Urothelium cell line (cell line): ENCODE results near the gene ZNF385B.
"Not testable (repeated sequence)": the region's sequence is repeated elsewhere in the genome, so short reads cannot be mapped to it uniquely, and the experiment has no call there.

Experiments
- DNase-seq: peaks from one replicate; pipeline ENCODE4 v3.0.0; 2011; ENCODE audit warnings: low spot score, mixed read lengths
- FAIRE-seq: peaks from 2 replicates; lab custom pipeline; 2011; peaks lifted over from hg19 to GRCh38; lab: Jason Lieb, UNC

ZNF385B gene

DNA sequence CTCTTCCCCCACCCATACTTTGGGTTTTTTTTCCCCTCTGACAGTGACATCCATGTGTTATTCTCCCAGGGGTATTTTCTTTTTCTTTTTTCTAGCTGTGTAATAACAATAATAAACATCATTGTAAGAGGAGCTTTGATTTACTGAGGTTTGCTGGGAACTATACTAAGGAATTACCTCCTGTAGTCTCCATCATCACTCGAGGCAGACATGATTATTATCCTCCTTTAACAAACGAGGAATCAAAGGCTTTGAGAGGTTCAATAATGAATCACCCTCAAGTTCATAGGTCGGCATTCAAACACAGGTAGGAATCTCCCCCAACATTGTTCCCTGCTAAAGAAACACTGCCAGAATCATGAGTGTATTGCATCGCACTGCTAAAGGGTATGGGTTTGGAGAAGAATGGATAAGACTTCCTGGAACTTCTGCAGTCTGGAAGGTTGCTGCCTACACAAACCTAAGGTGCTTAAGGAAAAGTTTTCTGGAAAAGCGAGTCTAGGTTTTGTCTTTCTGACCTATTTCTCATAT lies 336.5 kb downstream of the ZNF385B start:
- no peak for FAIRE-seq
- DNase-seq: no peak

DNA sequence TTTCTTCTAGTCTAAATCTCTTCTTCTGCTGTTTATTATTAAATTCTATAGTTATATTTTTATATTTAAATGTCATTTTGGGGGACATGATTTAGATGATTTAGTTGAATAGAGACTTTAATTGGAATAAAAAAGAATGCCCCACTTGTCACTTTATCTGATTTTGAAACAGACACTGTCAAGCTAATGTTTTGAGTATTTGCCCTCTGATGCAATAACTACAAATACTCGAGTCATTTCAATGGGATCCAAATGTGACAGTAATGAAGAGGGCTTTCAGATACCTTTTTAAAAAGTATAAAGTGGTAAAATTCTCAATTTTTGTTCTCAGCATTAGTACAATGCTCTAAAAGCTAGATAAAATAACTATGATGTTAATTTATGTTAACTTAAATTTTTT lies 339.5 kb downstream of the ZNF385B start:
- FAIRE-seq (no peak), DNase-seq (no peak)

DNA sequence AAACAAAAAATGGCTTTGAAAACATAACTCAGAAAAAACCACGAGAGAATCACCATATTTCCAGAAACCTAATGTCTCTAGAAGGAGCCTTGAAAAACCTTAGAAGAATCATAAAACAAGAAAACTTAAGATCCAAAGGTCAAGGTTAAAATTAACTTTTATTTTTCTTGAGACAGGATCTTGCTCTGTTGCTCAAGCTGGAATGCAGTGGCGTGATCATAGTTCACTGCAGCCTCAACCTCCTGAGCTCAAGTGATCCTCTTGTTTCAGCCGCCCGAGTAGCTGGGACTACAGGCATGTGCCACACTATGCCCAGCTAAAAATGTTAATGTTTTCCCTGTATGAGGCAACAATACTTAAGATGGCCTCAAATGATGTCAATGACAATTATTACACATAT lies 342.6 kb downstream of the ZNF385B start:
- FAIRE-seq: no peak
- no peak for DNase-seq

DNA sequence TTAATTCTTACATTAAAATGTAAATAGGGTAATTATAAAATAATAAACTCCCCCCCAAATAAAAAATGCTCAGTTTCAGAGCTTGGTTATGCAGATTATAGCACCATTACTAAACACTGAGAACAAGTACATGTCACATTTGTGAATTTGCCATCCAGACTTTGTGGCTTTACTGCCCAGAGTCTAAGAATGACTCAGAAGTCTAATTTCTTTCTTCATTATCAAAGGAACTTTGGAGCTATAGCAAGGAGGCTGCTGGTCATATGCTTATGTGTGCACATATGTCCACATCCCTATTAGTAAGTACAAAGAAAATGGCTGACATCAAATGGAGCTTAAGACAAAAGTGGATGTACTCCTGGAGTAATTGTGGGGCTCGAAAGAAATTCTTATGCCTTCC lies 348.2 kb downstream of the ZNF385B start:
- no peak for DNase-seq
- FAIRE-seq: no peak

DNA sequence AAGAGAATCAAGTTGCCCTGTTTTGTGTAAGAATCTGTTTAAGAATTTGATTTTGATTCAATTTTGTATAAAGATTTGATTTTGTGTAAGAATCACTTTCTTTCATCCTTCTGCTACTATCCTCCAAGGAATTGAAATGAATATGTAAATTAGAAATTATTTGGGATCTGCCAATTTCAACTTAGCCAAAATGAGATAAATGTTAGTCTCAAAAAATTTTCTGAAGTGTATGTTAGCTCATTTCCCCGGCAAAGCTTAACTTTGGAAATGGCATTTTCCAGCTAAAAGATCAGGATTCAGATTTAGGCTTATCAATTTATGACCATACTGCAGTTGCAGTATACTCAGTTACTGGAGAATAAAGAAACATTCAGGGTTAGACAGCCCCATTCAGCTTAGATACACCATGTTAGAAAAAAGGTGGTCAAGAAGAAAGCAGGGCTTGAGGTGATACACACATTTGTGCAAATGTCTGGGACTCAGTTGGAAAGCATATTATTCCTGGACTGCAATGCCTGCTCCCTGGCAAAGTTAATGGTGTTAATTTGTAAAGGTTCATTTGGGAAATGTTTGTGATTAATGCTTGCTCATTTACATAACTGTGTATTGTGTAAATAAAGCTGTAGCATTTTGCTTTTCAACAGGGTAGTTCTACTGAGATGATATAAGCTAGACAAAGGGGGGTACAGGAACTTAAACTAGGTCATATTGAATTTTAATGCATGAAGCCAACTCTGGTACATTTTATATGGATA lies 349.0 kb downstream of the ZNF385B start:
- FAIRE-seq (no peak), DNase-seq (no peak)

DNA sequence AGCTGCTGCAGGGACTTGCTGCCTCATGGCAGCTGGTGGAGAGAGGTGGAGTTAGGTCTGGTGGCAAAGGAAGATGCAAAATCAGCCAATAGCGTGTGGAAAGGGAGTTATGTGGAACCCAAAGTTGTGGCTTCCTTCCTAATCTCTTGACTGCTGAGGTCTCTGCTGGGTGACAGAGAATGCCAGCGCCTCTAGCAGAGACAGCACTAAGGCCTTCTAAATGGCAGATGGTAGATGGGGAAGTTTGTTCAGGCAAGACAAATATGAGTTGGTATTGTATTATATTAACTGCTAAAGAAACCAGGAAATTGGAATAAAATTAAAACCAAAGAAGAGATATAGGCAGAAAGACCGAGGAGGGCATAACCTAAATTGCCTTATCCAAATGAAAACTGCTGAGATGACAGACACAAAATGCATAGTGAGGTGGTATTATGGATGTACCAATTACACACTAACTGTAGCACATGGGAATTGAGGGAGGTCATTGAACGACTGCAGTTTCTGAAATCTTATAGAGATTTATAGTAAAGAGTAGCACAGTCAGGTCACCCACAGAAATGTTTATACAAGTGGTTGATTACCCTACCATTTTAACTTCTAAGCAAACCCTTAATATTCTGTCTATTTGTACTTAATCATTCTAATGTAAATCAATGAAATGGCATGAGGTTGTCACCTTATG lies 350.2 kb downstream of the ZNF385B start:
- no peak for FAIRE-seq
- no peak for DNase-seq

DNA sequence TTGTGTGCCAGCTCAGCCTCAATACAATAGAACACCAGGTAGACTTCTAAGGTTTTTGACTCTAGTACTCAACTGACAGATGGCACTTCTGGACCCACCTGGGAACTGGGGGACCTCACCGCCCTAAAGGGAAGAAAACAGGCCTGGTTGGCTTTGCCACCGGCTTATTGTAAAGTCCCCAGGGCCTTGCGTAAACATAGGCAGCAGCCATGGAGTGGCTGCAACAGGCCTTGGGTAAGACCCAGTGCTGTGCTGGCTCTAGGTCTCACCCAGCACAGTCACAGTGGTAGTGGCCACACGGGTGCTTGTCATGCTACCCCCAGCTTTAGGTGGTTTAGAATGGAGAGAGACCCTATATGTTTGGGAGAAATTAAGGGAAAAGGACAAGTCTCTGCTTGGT lies 366.1 kb downstream of the ZNF385B start:
- FAIRE-seq (no peak), DNase-seq (no peak)

DNA sequence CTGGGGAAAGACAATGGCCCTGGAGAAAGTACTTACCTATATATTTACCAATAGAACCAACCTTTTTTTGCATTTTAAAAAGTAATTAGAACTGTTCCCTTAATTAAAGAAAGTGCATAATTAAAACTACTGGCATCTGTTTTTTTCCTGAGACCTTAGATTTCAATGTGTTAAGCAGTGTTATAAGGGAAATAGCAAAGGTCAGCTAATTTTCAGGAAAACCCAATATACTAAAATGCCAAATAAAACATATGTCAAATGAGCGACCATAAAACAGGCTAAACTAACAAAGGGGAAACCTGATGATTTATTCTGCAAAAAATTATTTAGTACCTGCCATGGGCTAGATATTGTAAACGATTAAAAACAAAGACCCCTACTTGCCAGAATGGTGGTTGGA lies 372.8 kb downstream of the ZNF385B start:
- no peak for FAIRE-seq
- no peak for DNase-seq

DNA sequence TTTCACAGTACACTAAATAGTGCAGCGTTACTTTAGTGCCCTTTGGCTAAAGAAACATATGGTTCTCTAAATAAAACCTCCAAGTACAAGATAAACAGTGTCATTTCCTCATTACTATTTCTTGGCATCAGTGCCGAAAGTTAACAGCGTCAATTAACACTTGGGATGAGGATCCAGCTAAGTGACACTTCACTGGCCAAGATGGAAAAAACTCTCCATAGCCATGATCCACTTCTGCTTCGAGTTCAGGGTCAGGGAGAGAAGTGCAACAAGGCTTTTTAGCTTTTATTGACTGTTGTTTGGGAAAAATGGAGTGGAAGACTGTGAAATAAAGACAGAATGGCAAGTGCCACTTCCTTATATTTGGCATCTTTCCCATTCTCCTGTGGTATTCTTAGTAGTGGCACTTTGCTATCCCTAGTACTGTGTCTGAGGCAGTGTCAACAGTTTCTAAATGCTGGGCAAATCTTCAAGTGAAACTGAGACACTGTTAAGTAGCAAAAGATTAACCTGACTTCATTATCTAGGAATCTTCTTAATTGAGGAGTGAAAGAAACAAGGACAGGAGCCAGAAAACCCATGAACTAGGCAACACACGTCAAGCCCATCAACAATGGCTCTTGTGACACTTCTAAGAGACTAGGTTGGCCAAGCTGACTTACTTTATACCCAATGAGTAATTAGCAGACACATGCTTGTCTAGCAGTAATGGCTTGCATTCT lies 374.2 kb downstream of the ZNF385B start:
- FAIRE-seq: no peak
- DNase-seq: no peak

DNA sequence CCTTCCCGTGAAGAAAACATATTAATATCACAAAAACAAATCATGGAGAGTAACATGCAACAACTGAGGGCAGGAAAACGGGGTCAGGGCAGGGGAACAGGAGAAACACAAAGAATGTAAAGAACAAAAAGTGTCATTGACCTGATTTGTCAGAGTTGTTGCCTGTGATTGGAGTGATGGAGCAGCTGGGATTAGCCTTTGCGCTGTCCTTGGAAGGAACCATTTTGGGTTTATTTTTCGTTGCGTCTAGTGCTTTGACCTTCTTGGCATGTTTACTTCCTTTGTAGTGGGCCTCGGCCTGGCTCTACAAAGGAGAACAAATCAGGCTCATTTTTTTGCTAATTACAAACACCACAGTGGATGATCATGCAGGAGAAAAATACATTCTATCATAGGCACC lies 378.3 kb downstream of the ZNF385B start:
- DNase-seq: no peak
- FAIRE-seq: no peak

DNA sequence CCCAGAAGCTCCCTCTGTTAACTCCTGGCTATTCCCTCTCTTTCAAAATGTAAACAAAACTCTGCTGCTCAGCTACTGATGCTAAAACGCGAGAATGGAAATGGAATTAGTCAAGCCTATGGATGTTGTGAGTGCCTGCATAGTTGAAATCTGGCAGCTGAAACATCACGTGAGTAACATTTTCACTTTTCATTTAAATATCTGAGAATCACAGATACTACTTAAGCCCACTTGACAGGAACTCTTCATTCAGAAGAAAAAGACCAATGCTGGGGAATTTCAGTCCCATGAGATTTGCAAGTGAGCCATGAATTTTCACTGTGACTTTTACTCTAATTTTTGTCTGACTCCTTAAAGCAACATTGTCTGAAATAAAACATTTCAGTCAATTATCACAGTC lies 381.5 kb downstream of the ZNF385B start:
- DNase-seq: no peak
- no peak for FAIRE-seq

DNA sequence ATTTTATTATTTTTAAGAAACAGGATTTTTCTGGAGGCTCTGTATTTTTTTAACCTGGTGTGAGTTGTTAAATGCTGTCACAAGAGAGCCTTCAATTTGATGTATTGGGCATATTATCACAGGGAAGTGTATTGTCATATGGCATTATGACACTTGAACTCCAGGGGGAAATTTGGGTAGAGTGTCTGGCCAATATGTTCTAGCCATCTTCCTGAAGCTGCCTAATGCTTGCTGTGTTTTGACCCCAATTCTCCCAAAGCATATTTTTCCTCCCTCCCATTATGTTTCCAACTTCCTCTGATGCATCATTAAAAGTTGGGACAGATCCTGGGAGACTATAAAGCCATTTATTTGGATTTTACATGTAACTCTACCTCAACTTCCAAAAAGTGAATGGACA lies 382.6 kb downstream of the ZNF385B start:
- no peak for FAIRE-seq

DNA sequence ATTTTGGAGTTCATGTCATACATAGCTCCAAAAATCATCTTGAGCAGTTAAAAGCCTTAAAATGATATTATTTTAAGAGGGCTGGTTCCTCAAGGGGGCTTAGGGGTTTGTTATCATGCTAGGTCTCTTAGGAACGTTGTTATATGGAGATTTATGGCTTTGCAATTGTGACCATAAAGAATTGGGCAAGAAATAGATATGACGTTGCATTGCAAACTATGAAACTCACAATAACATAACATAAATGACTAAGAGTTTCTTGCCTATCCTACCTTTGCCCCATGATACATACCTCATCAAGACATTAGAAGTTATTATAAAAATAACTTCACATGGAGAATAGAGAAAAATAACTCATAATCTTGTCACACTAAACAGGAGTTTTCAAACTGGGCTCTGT lies 390.4 kb downstream of the ZNF385B start:
- FAIRE-seq (no peak), DNase-seq (no peak)

More for the DNA sequence above, 382.6 kb downstream of the ZNF385B start:
- DNase-seq: no peak

DNA sequence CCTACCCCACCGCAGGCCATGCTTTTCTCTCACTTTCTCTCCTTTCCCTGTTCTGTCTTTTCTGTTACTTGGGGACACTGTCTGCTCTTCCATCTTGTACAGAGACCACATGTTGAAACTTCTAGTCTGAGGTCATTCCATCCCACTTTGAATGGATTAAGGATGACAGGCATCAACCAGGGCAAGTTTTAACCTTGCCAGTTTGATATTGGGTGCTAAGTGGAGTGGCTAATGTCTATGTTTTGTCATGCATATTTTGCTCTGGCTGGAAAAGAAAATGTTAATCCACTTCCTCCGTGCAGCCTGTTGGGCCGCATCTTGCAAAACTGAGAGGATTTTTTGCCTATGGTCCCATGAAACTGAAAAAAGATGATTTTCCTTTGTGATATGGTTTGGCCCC lies 391.3 kb downstream of the ZNF385B start:
- DNase-seq (no peak), FAIRE-seq (no peak)

DNA sequence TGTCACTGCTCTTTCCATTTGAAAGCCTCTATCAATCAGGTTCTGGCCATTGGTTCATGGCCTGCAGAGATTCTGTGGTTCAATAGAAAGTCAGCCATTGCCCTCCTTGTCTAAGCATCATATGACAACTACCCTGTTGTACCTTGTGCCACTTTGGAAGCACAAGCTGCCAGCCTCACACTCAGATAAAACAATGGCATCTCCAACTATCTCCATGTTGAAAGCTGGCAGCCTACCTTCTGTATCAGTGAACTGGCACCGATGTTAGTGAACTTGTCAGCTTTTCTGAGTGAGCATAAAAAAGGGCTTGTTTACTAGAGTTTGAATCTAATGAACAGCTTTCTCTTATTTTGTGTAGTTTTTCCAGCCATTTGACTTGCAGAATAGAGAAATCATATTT lies 393.5 kb downstream of the ZNF385B start:
- FAIRE-seq (no peak), DNase-seq (no peak)

DNA sequence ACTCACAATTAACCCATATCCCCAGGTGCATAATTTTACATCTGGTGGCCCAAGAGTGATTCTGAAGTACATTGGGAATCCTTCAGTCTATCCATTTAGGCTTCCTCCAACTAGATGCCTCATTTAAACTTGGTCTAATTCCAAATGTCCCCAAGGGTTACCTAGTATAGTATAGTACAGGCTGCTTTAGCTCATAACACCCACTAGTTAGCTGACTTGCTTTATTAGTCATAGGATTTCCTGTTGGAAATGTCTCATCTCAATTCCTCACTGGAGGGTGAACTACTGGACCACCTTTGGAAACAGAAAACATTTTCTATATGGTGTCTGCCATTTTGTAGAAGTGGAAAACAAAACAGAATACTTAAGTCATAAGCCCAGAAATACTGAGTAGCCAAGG lies 394.3 kb downstream of the ZNF385B start:
- FAIRE-seq (no peak), DNase-seq (no peak)

DNA sequence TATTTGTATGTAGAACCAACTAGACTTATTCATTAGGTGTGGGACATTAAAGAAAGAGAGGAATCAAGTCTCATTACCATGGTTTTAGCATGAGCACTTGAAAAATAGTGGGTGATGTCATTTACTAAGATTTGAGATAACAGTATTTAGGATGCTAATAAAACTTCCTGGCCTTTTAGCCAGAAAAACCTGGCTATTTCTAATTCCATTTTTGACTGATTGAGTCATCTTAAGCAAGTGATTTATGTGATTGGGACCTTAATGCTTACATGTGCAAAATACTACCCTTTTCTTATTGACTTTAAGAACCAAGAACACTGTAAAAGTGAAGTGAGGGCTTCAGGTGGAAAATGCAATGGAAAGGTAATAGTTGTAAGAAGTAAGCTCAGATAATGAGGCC lies 400.0 kb downstream of the ZNF385B start:
- no peak for DNase-seq
- no peak for FAIRE-seq

DNA sequence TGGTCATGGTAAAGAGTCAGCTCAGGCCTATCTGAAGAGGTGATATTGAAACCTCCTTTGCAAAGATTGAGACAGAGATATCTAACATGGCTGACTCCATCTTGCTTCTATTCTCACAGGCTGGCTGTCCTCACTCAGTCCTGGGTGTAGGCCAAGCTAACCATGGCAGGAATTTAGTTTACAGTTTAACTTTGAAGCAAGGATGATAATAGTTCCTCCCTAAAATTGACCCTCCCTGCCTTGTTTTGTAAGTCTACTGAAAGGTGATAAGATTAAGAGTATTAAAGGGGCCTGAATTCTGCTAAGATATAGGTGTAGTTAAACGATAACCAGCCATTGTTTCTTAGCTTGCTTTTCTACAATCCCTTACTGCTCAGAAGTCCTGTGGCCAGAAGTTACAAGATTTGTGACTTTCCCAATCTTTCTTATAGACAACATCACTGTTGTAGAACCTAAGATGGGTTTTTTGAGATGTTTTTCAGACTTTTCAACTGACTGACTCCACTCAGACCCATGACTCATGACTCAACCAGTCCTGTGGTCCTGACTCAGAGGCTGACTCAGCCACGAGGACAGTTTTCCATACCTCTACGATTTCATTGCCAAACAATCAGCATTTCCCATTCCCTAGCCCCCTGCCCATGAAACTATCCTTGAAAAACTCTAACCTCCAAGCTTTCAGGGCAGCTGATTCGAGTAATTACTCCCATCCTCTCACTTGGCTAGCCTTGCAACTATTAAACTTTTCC lies 401.1 kb downstream of the ZNF385B start:
- DNase-seq (peak; percentile 72), FAIRE-seq (peak; percentile 44)

DNA sequence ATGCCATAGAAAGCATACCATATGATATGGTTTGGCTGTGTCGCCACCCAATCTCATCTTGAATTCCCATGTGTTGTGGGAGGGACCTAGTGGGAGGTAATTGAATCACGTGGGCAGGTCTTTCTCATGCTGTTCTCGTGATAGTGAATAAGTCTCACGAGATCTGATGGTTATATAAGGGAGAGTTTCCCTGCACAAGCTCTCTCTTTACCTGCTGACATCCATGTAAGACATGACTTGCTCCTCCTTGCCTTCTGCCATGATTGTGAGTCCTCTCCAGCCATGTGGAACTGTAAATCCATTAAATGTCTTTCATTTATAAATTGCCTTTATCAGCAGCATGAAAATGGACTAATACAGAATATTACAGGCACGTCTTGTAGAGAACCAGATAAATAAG lies 403.3 kb downstream of the ZNF385B start:
- DNase-seq, FAIRE-seq: not testable (repeated sequence)

DNA sequence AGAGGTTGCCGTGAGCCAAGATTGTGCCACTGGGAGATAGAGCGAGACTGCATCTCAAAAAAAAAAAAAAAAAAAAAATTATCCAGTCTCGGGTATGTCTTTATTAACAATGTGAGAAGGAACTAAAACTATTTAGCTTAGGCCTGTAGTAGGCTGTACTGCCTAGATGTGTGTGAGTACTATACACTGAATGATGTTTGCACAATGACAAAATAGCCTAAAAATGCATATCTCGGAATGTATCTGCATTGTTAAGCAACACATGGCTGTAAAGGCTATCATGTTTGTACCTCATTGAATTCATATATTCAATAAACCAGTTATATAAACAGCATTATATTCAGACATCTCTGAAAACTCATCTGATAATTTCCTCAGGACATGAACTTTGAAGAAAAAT lies 405.6 kb downstream of the ZNF385B start:
- DNase-seq (no peak), FAIRE-seq (no peak)

DNA sequence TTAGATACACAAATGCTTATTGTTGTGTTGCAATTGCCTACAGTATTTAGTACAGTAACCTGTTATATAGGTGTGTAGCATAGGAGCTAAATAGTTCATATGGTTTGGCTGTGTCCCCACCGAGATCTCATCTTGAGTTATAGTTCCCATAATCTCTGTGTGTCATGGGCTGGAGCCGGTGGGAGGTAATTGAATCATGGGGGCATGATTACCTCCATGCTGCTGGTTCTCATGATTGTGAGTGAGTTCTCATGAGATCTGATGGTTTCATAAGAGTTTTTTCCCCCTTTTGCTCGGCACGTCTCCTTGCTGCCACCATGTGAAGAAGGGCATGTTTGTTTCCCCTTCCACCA lies 406.3 kb downstream of the ZNF385B start:
- DNase-seq (no peak), FAIRE-seq (no peak)
